Activated CD8-positive, alpha-beta memory T cell treated with anti-CD3 and anti-CD28 coated beads, Interleukin-2, amount 50 U/mL, for 1 hour (primary cell): Measurements from ENCODE around the gene ACTR6.
"Not testable (repeated sequence)": the region's sequence is repeated elsewhere in the genome, so short reads cannot be mapped to it uniquely, and the experiment has no call there.

Source experiments
- DNase-seq: peaks from one replicate; pipeline ENCODE4 v3.0.0-alpha.2; 2020; ENCODE audit errors: extremely low read depth

The ACTR6 gene

GRCh38 chr12:100200463-100201181, at the start of gene ACTR6:
ACTR6 (plus strand) TSS chr12:100200815; CDS start chr12:100200852, 37 bp downstream.
- peak; percentile 96 for DNase-seq

GRCh38 chr12:100151769-100152168, 48.8 kb upstream of the ACTR6 start:
- DNase-seq: no peak

GRCh38 chr12:100153131-100153530, 47.5 kb upstream of the ACTR6 start:
- no peak for DNase-seq

- no peak for DNase-seq
Measured at GRCh38 chr12:100154474-100155247, 46.0 kb upstream of the ACTR6 start.

- DNase-seq: no peak
Measured at GRCh38 chr12:100156731-100157426, 43.7 kb upstream of the ACTR6 start.

- DNase-seq: no peak
Measured at GRCh38 chr12:100157427-100157821, 43.2 kb upstream of the ACTR6 start.

GRCh38 chr12:100158535-100158934, 42.1 kb upstream of the ACTR6 start:
- no peak for DNase-seq

- no peak for DNase-seq
Measured at GRCh38 chr12:100159391-100160104, 41.1 kb upstream of the ACTR6 start.

GRCh38 chr12:100163416-100164152, 37.0 kb upstream of the ACTR6 start:
- no peak for DNase-seq

GRCh38 chr12:100164153-100164704, 36.4 kb upstream of the ACTR6 start:
- no peak for DNase-seq

GRCh38 chr12:100165356-100165755, 35.3 kb upstream of the ACTR6 start:
- no peak for DNase-seq

- DNase-seq: no peak
Measured at GRCh38 chr12:100166232-100166631, 34.4 kb upstream of the ACTR6 start.

GRCh38 chr12:100168562-100168961, 32.1 kb upstream of the ACTR6 start:
- DNase-seq: no peak

- DNase-seq: no peak
Measured at GRCh38 chr12:100169345-100169744, 31.3 kb upstream of the ACTR6 start.

- no peak for DNase-seq
Measured at GRCh38 chr12:100170313-100170858, 30.2 kb upstream of the ACTR6 start.

GRCh38 chr12:100171248-100171647, 29.4 kb upstream of the ACTR6 start:
- DNase-seq: no peak

- no peak for DNase-seq
Measured at GRCh38 chr12:100173111-100173510, 27.5 kb upstream of the ACTR6 start.

- DNase-seq: no peak
Measured at GRCh38 chr12:100174495-100174894, 26.1 kb upstream of the ACTR6 start.

GRCh38 chr12:100176493-100176892, 24.1 kb upstream of the ACTR6 start:
- DNase-seq: not testable (repeated sequence)

- no peak for DNase-seq
Measured at GRCh38 chr12:100179252-100179651, 21.4 kb upstream of the ACTR6 start.
